GM08714 (cell line): Measurements from ENCODE around the gene TOP2B.

Experiments used
- H3K4me3 ChIP-seq: fragments of 200-500 bp; sonication (Bioruptor generic); 2 replicates; pipeline ENCODE4 v1.5.1; 2014; ENCODE audit warnings: mild to moderate bottlenecking, low read length, inconsistent platforms
- ZNF274 ChIP-seq: IDR thresholded peaks from 2 replicates; pipeline ENCODE4 v1.6.1; 2012; ENCODE audit warnings: mild to moderate bottlenecking, low read depth, low read length

TOP2B gene

DNA sequence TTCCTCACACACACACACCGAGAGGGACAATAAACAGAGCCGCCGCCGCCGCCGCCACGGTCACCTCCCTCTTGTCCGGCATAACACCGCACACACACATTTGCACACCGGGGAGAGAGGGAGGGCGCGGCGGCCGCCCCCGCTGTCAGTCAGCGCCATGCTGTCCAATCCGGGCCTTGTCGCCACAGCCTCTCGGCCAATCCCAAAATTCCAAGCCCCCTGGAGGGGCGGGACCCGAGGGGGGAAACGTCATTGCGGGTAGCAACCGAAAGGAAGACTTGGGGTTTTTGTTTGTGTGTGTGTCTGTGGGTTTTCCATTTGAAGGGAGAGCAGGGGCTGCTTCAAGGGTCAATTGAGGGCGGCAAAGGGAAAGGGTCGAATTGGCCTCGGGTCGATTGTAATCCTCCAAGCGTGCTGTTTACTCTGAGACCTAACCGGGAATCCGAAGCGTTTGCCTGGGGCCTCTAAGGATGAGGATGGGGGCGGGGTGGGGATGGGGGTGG lies at the start of gene TOP2B:
Gene TOP2B (minus strand): TSS at position 96 of the 503 bp plus-strand sequence. CDS start 610 bp downstream, outside the sequence.
- TF ChIP-seq ZNF274, result no peak
- peak within 1 kb of the TSS; percentile 77 for H3K4me3 ChIP-seq

DNA sequence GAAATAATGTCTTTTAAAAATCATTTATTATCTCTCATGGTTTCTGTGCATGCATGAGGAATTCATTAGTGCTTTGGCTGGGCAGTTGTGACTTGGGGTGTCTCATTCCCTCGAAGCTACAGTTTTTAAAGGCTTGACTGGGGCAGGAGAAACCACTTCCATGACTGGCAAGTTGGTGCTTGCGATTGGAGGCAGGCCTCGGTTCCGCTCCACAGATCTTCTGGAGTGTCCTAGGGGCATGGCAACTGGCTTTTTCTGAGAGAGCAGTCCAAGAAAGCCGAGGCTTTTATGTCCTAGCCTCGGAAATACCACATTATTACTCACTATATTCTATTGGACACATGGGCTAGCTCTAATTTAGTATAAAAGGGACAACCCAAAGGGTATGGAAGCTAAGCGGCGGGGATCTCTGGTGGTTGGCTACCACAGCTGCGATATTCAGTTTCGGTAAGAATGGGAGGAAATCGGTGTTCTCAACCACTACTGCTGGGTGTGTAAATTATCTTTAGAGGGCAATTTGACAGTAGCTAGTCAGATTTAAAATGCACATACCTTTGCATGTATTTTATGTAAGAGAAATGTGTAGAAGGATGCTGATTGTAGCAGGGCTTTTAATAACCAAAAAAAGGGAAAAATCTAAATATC lies 48.8 kb upstream of the TOP2B start:
- TF ChIP-seq ZNF274, result no peak
- no peak overlapping the region for H3K4me3 ChIP-seq

DNA sequence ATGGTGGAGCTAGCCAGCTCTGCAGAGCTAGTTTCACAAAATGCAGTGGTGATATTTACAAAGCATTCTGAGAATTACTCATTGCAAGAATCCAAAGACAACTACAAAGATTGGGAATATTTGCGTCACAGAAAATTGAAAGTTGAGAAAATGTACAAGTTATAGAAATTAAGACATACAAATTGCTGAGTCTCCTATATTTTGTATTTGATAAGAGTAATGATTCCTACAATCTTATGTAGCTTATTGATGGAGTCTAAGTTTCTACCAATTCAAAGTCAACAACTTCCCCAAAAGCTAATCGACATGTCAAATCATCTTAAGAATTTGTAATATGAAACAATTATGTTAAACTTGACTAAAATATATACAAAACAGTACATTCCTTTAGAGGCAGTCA lies 46.4 kb upstream of the TOP2B start:
- H3K4me3 ChIP-seq, result no peak overlapping the region
- TF ChIP-seq ZNF274, result no peak

DNA sequence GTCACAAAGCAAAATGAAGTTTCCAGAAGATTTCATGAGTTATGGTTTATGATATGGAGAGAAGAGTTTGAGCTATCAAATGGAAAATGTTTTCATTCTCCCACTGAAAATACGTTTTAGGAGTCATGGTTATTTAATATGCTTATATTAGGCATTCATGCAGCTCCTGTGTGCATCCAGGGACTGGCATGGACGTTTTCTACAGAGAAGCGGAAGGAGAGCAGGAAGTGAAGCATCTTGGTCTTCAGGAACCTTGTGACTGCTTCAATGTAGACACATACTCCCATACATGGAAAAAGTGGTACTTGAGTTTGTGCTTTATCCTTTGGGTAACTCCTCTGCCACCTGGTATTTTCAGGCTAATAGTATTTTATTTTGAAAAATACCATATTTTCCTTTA lies 43.3 kb upstream of the TOP2B start:
- TF ChIP-seq ZNF274, result no peak
- no peak overlapping the region for H3K4me3 ChIP-seq

GRCh38 chr3:25707268-25707926 lies 42.7 kb upstream of the TOP2B start:
- TF ChIP-seq ZNF274, result no peak

DNA sequence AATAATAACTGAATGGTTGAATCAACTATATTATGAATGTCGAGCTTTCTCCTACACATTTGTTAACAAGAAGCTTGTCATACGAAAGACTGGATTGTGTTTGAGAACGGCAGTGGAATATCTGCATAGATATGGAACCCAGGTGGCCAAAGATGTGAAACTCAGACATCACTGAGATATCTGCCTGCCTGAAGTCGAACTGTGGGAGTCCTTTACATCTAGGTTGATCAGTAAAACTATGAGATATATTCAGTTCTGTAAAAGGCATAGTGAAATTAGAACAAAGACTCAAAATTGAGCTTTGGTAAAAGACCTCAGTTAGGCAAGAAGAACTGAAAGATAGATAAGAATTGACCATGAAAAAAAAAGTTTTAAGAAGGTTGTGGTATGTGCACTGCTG lies 41.5 kb upstream of the TOP2B start:
- H3K4me3 ChIP-seq, result no peak overlapping the region
- TF ChIP-seq ZNF274, result no peak

More at GRCh38 chr3:25707268-25707926, 42.7 kb upstream of the TOP2B start:
- H3K4me3 ChIP-seq, result no peak overlapping the region

- no peak overlapping the region for H3K4me3 ChIP-seq
- TF ChIP-seq ZNF274, result no peak
Measured at GRCh38 chr3:25697553-25697952, 32.8 kb upstream of the TOP2B start.

DNA sequence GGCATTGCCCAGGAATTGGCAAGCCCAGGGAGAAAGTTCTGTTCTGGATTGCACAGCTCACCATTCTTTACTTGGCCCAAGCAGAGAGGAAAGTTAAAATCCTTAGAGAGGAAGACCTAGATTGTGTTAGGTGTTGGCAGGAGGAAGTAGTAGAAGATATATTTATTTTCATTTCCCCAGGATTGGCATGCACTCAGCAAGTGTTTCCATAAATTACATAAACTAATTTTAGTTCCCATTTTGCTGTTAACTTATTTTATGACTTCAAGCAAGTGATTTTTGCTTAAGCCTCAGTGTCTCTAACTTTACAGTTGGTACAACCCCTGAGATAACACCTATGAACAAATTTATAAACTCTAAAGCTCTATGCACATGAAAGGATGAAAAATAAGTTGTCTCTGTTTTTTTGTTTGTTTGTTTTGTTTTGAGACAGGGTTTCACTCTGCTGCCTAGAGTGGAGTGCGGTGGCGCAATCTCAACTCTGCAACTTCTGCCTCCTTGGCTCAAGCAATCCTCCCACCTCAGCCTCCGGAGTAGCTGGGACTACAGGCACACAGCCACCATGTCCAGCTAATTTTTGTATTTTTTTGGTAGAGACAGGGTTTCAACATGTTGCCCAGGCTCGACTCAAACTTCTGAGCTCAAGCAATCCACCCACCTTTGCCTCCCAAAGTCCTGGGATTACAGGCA lies 31.2 kb upstream of the TOP2B start:
- no peak for TF ChIP-seq ZNF274
- H3K4me3 ChIP-seq, result no peak overlapping the region

DNA sequence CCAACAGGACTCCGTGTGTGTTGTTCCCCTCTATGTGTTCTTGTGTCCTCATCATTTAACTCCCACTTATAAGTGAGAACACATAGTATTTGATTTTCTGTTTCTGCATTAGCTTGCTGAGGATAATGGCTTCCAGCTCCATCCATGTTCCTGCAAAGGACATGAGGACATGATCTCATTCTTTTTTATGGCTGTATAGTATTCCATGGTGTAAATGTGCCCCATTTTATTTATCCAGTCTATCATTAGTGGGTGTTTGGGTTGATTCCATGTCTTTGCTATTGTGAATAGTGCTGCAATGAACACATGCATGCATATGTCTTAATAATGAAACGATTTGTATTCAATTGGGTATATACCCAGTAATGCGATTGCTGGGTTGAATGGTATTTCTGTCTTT lies 28.5 kb upstream of the TOP2B start:
- no peak for TF ChIP-seq ZNF274
- H3K4me3 ChIP-seq, result no peak overlapping the region

DNA sequence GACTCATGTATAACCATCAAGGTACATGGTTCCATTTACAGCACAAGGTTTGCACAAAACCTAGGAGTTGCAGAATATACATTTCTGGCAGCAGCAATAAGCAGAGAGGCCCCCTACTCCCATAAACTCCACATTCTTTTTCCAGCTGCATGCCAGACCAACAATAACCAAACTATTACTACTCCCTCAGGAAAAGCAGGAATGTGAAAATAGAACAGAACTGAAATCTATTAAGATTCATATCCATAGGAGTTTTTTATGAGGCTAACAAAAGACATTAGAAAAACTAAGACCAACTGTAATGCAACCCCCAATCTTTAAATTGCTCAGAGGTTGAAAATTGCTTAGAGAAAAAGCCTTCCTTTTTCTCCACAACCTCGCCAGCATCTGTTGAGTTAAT lies 27.6 kb upstream of the TOP2B start:
- TF ChIP-seq ZNF274, result no peak
- H3K4me3 ChIP-seq, result no peak overlapping the region

- no peak overlapping the region for H3K4me3 ChIP-seq
- TF ChIP-seq ZNF274, result no peak
Measured at GRCh38 chr3:25690768-25691533, 26.2 kb upstream of the TOP2B start.

GRCh38 chr3:25689226-25689625 lies 24.5 kb upstream of the TOP2B start:
- TF ChIP-seq ZNF274, result no peak
- no peak overlapping the region for H3K4me3 ChIP-seq

DNA sequence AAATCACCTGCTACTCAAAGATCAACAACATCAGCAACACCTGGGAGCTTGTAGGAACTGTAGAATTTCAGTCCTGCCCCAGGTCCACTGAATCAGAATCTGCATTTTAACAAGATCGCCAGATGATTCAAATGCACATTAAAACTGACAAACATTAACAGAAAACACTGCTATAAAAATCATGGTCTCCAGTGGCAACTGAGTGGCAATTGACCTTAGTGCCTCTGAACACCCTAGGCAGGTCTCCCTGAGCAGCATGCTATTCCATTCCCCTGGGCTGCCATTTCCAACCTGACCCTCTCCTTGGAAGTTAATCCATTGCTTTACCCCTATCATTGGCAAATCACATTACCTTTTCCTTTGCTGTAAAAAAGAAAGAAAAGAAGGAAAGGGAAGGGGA lies 23.0 kb upstream of the TOP2B start:
- no peak for TF ChIP-seq ZNF274
- H3K4me3 ChIP-seq, result no peak overlapping the region

DNA sequence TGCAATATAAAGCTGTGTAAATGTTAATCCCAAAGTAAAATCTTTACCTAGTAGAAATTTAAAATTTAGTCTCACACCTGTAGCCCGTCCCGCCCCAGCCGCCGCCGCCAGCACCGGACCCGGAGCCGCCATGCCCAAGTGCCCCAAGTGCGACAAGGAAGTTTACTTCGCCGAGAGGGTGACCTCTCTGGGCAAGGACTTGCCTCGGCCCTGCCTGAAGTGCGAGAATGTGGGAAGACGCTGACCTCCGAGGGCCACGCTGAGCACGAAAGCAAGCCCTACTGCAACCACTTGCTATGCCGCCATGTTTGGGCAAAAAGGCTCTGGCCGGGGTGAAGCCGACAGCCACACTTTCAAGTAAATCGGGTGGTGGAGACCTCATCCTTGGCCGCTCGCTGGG lies 22.1 kb upstream of the TOP2B start:
- no peak for TF ChIP-seq ZNF274
- H3K4me3 ChIP-seq, result no peak overlapping the region
